ENCODE results near the gene TMEM115. TPM values are rescaled to one million over a fixed set of nuclear protein-coding genes. Genes with fewer than 3 reads are reported as not detected.

The TMEM115 gene
- total RNA-seq, 1 experiment from 2014 or later: 31.9 TPM

DNA sequence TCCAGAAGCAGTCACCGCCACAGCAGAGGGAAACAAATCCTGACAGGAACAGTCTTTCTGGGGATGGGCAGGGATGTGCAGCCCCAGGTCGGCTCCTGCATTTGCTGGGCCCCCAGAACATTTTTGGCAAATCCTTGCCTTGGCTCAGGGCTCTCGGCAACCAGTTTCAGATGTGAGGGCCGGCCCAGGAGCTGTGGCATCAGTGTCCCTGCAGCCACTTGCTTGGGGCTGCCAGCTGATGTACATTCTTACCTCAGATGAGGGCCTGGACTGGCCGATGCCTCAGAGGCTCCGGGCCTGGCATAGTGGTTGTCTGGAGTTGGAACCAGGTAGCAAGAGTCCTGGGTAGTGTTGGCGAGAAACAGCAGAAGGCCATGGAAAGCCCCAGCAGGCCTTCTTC, 4.5 kb downstream of the TMEM115 start:
- peaks cover 24% of the 10 kb centered on the region for H3K4me1 Mint-ChIP-seq (ENCODE audit: insufficient read depth, unreplicated experiment)
- peaks cover 41% of the 10 kb centered on the region for H3K36me3 Mint-ChIP-seq (ENCODE audit: insufficient read depth, unreplicated experiment)
- no peak overlapping the region for H3K4me3 Mint-ChIP-seq (ENCODE audit: unreplicated experiment)
- no peaks in the 10 kb centered on the region for H3K9me3 Mint-ChIP-seq (ENCODE audit: unreplicated experiment)
- BruUV-seq (replicated peaks): no TSS peak
- H3K27ac Mint-ChIP-seq (ENCODE audit: low read depth, unreplicated experiment): no peak overlapping the region
- no peaks in the 10 kb centered on the region for H3K27me3 Mint-ChIP-seq (ENCODE audit: insufficient read depth, unreplicated experiment)
- CTCF ChIA-PET: interaction anchor here (0.5 to 0.8 kb wide), 2 partner anchors 10 to 1085 kb away, joined by 3 to 9 read pairs; partner anchors contain the start of gene ZMYND10
- no peak for DNase-seq (ENCODE audit: unreplicated experiment)
- TF ChIP-seq CTCF (IDR thresholded peaks at IDR 0.05; ENCODE audit: unreplicated experiment): no peak
- POLR2A ChIA-PET: interaction anchor here (0.6 to 1.5 kb wide), 3 partner anchors 63 to 209 kb away, joined by 3 read pairs; partner anchors contain the start of gene IFRD2
- intact Hi-C loops (cut with micrococcal nuclease): no loop called here

DNA sequence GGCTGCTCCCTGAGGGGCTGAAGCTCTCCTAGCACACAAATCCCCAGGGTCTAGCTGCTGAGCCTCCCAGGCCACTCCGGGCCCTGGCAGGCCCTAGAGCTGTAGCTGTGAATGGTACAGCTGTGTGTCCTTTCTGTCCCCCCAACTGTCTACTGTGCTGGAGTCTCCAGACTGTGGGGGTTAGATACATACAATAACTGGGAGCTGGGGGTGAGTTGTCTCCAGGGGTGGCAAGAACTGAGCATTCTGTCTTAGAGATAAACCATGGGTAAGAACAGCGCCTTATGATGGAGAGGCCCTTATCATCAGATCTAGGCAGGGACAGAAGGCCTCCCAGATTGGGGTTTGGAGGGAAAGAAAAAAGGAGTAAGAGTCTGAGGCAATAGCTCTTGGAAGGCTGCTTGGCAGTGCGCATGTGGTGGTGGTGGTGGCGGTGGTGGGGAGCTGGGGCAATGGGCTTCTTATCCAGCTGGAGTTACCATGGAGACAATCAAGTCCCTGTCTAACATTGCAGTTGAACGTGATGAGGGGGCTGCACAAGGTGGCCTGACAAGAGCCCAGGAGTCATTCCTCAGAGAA, 5.0 kb downstream of the TMEM115 start:
- POLR2A ChIA-PET: interaction anchor here (1.5 kb wide), 1 partner anchor 62 kb away, joined by 3 read pairs; the partner anchor contains the start of gene IFRD2
- no peak for TF ChIP-seq CTCF (IDR thresholded peaks at IDR 0.05; ENCODE audit: unreplicated experiment)
- H3K4me3 Mint-ChIP-seq (ENCODE audit: unreplicated experiment): no peak overlapping the region
- no peaks in the 10 kb centered on the region for H3K9me3 Mint-ChIP-seq (ENCODE audit: unreplicated experiment)
- H3K36me3 Mint-ChIP-seq (ENCODE audit: insufficient read depth, unreplicated experiment): peaks cover 43% of the 10 kb centered on the region
- no TSS peak for BruUV-seq (replicated peaks)
- intact Hi-C loops (cut with micrococcal nuclease): no loop called here
- CTCF ChIA-PET: interaction anchor here (0.5 to 1.4 kb wide), 7 partner anchors 9 to 1316 kb away, joined by 3 to 9 read pairs (median 3); partner anchors contain the start of genes HYAL2, HYAL3, NAA80 and ZMYND10
- peaks cover 25% of the 10 kb centered on the region for H3K4me1 Mint-ChIP-seq (ENCODE audit: insufficient read depth, unreplicated experiment)
- no peak for DNase-seq (ENCODE audit: unreplicated experiment)
- no peaks in the 10 kb centered on the region for H3K27me3 Mint-ChIP-seq (ENCODE audit: insufficient read depth, unreplicated experiment)
- no peak overlapping the region for H3K27ac Mint-ChIP-seq (ENCODE audit: low read depth, unreplicated experiment)

DNA sequence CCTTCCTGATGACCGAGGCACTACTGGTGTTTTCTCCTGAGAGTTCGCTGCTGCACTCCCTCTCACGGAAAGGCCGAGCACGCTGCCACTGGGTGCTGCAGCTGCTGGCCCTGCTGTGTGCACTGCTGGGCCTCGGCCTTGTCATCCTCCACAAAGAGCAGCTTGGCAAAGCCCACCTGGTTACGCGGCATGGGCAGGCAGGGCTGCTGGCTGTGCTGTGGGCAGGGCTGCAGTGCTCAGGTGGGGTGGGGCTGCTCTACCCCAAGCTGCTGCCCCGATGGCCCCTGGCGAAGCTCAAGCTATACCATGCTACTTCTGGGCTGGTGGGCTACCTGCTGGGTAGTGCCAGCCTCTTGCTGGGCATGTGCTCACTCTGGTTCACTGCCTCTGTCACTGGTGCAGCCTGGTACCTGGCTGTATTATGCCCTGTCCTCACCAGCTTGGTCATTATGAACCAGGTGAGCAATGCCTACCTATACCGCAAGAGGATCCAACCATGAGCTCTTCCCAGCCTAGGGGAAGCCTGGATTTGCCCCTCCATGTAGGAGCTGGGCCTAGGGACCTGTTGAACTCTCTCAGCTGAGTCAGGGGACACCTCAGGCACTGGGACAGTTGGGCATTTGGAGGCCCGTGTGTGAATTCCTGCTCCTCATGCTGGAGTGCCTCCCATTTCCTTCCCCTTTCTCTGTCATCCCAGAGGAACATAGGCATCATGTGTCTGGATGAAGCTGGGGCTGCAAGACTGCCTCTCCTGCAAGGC, 5.9 kb downstream of the TMEM115 start:
- Mint-ChIP-seq H3K27me3 (ENCODE audit: insufficient read depth, unreplicated experiment) (no peaks in the 10 kb centered on the region), H3K4me3 (ENCODE audit: unreplicated experiment) (peak overlapping the region; percentile 28), H3K27ac (ENCODE audit: low read depth, unreplicated experiment) (no peak overlapping the region), H3K9me3 (ENCODE audit: unreplicated experiment) (no peaks in the 10 kb centered on the region), H3K36me3 (ENCODE audit: insufficient read depth, unreplicated experiment) (peaks cover 46% of the 10 kb centered on the region), H3K4me1 (ENCODE audit: insufficient read depth, unreplicated experiment) (peaks cover 25% of the 10 kb centered on the region)
- BruUV-seq (replicated peaks): no TSS peak
- DNase-seq (ENCODE audit: unreplicated experiment): no peak
- no peak for TF ChIP-seq CTCF (IDR thresholded peaks at IDR 0.05; ENCODE audit: unreplicated experiment)
- intact Hi-C loops (cut with micrococcal nuclease): no loop called here
- CTCF ChIA-PET: interaction anchor here (0.6 to 1.5 kb wide), 10 partner anchors 15 to 1316 kb away, joined by 3 to 15 read pairs (median 3); partner anchors contain the start of genes HYAL2, HYAL3 and NAA80
- POLR2A ChIA-PET: interaction anchor here (1.7 to 3.6 kb wide), 2 partner anchors 17 to 25 kb away, joined by 14 read pairs; partner anchors contain the start of gene TUSC2

- DNase-seq (ENCODE audit: unreplicated experiment): no peak
- Mint-ChIP-seq H3K27ac (ENCODE audit: low read depth, unreplicated experiment) (no peak overlapping the region), H3K9me3 (ENCODE audit: unreplicated experiment) (no peaks in the 10 kb centered on the region), H3K4me1 (ENCODE audit: insufficient read depth, unreplicated experiment) (peaks cover 25% of the 10 kb centered on the region), H3K27me3 (ENCODE audit: insufficient read depth, unreplicated experiment) (no peaks in the 10 kb centered on the region), H3K36me3 (ENCODE audit: insufficient read depth, unreplicated experiment) (peaks cover 52% of the 10 kb centered on the region), H3K4me3 (ENCODE audit: unreplicated experiment) (peak overlapping the region; percentile 28)
- intact Hi-C loops (cut with micrococcal nuclease): no loop called here
- POLR2A ChIA-PET: interaction anchor here (1.7 to 3.6 kb wide), 2 partner anchors 16 to 24 kb away, joined by 14 read pairs; partner anchors contain the start of gene TUSC2
- BruUV-seq (replicated peaks): no TSS peak
- peak; percentile 19 for TF ChIP-seq CTCF (IDR thresholded peaks at IDR 0.05; ENCODE audit: unreplicated experiment)
- CTCF ChIA-PET: interaction anchor here (0.6 to 1.5 kb wide), 6 partner anchors 15 to 1149 kb away, joined by 3 to 15 read pairs (median 4); no protein-coding TSS in a partner anchor
Observed at GRCh38 chr3:50352781-50353180, 6.5 kb downstream of the TMEM115 start.
